GM23338 (cell line): ENCODE results near the gene TRIO. TPM values are rescaled to one million over a fixed set of nuclear protein-coding genes. Genes with fewer than 3 reads are reported as not detected.

Experiments used
- ATAC-seq: fragments of 200-7000 bp; cut with Tn5 transposase; 3 replicates; pipeline ENCODE4 v1.9.1; 2020
- DNase-seq: peaks from one replicate; pipeline ENCODE4 v3.0.0-alpha.2; 2015; ENCODE audit warnings: low spot score
- H2AFZ ChIP-seq: fragments of 200-600 bp; sonication (generic); 2 replicates; pipeline ENCODE4 v1.8.0; 2016; ENCODE audit warnings: antibody characterized with exemption, mild to moderate bottlenecking, moderate library complexity
- H3F3A ChIP-seq: fragments of 200-600 bp; sonication (generic); replicated peaks from 2 replicates; pipeline ENCODE4 v1.8.0; 2017; ENCODE audit warnings: antibody characterized with exemption, mixed run types, low read depth
- H3K27ac ChIP-seq: fragments of 200-600 bp; sonication (generic); 2 replicates; pipeline ENCODE4 v1.6.1; 2016; ENCODE audit warnings: low read depth
- H3K27me3 ChIP-seq: fragments of 200-600 bp; sonication (generic); 2 replicates; pipeline ENCODE4 v1.8.0; 2016; ENCODE audit warnings: mild to moderate bottlenecking, mixed run types, moderate library complexity; ENCODE audit not compliant: insufficient read depth
- H3K36me3 ChIP-seq: fragments of 200-600 bp; sonication (generic); 2 replicates; pipeline ENCODE4 v1.8.0; 2016; ENCODE audit warnings: mild to moderate bottlenecking; ENCODE audit not compliant: insufficient read depth
- H3K4me1 ChIP-seq: fragments of 200-600 bp; sonication (generic); 2 replicates; pipeline ENCODE4 v1.8.0; 2016; ENCODE audit warnings: mild to moderate bottlenecking, moderate library complexity; ENCODE audit not compliant: insufficient read depth
- H3K4me2 ChIP-seq: fragments of 200-600 bp; sonication (generic); 2 replicates; pipeline ENCODE4 v1.7.1; 2017; ENCODE audit warnings: mixed run types
- H3K4me3 ChIP-seq: fragments of 200-600 bp; sonication (generic); 2 replicates; pipeline ENCODE4 v1.6.1; 2016; ENCODE audit warnings: mixed run types
- H3K79me2 ChIP-seq: fragments of 200-600 bp; sonication (generic); replicated peaks from 2 replicates; pipeline ENCODE4 v1.8.0; 2017; ENCODE audit warnings: mild to moderate bottlenecking; ENCODE audit not compliant: insufficient read depth
- H3K9me2 ChIP-seq: fragments of 200-600 bp; sonication (generic); 2 replicates; pipeline ENCODE4 v1.8.0; 2017; ENCODE audit not compliant: insufficient read depth
- H4K20me1 ChIP-seq: fragments of 200-600 bp; sonication (generic); replicated peaks from 2 replicates; pipeline ENCODE4 v1.8.0; 2017; ENCODE audit warnings: mild to moderate bottlenecking; ENCODE audit not compliant: insufficient read depth
- H3K27ac Mint-ChIP-seq: 2 replicates; pipeline ENCODE4 v1.8.0; 2020; ENCODE audit warnings: inconsistent platforms, mild to moderate bottlenecking, moderate library complexity, mixed read lengths
- H3K27me3 Mint-ChIP-seq: 3 replicates; pipeline ENCODE4 v1.8.0; 2022; ENCODE audit warnings: low read depth, mild to moderate bottlenecking, moderate library complexity, mixed read lengths, inconsistent platforms; ENCODE audit not compliant: insufficient read depth, poor library complexity
- H3K36me3 Mint-ChIP-seq: 3 replicates; pipeline ENCODE4 v1.8.0; 2021; ENCODE audit warnings: low read depth, mild to moderate bottlenecking, inconsistent platforms, moderate library complexity, mixed read lengths
- H3K4me1 Mint-ChIP-seq: 3 replicates; pipeline ENCODE4 v1.8.0; 2020; ENCODE audit warnings: mild to moderate bottlenecking, inconsistent platforms, mixed read lengths
- H3K4me3 Mint-ChIP-seq: 3 replicates; pipeline ENCODE4 v1.8.0; 2021; ENCODE audit warnings: moderate library complexity, mild to moderate bottlenecking, inconsistent platforms, mixed read lengths
- H3K9me3 Mint-ChIP-seq: 3 replicates; pipeline ENCODE4 v1.8.0; 2020; ENCODE audit warnings: moderate library complexity, mild to moderate bottlenecking, inconsistent platforms, mixed read lengths
- ZNF462 ChIP-seq: fragments of 250-450 bp; sonication (Bioruptor Pico); IDR thresholded peaks from 2 replicates; pipeline ENCODE4 v1.5.0; 2020; ENCODE audit warnings: mild to moderate bottlenecking, moderate library complexity
- polyA plus RNA-seq: library from polyadenylated mRNA; unstranded; fragments of >200 nt; fragmentation: Nextera tagmentation; extraction: Ambion mirVana; gene quantifications from 2 replicates; pipeline ENCODE4 v1.2.1, GENCODE V29; 2016
- total RNA-seq: library from RNA; depleted of rRNA; stranded (reverse); fragments of >200 nt; shearing (Covaris generic); gene quantifications from 2 replicates; pipeline ENCODE4 v1.2.3, GENCODE V29; 2014
- TF ChIP-seq, protein P1 (sequence below): IDR thresholded peaks from one replicate; pipeline ENCODE4 v1.6.1; 2018; ENCODE audit warnings: antibody characterized with exemption; ENCODE audit not compliant: unreplicated experiment

Gene TRIO
- total and polyA plus RNA-seq, 2 experiments from 2014 or later = 13.8 to 113 TPM

GRCh38 chr5:14216902-14217301 lies 73.8 kb downstream of the TRIO start:
- H2AFZ ChIP-seq = no peak overlapping the region
- H3F3A ChIP-seq = no peaks in the 10 kb centered on the region
- H3K27ac Mint-ChIP-seq = no peak overlapping the region
- peaks cover 4% of the 10 kb centered on the region for H3K27me3 Mint-ChIP-seq
- H3K4me1 ChIP-seq = peaks cover 96% of the 10 kb centered on the region
- peaks cover 12% of the 10 kb centered on the region for H3K9me2 ChIP-seq
- H3K4me2 ChIP-seq = peak overlapping the region; percentile 33; the same call in 1 of the 2 replicates
- H3K27me3 ChIP-seq = no peaks in the 10 kb centered on the region
- H4K20me1 ChIP-seq = peaks cover 29% of the 10 kb centered on the region
- no peaks in the 10 kb centered on the region for H3K36me3 Mint-ChIP-seq
- DNase-seq (peak; percentile 81), ATAC-seq (peak; percentile 74)
- TF ChIP-seq, protein P1, sequence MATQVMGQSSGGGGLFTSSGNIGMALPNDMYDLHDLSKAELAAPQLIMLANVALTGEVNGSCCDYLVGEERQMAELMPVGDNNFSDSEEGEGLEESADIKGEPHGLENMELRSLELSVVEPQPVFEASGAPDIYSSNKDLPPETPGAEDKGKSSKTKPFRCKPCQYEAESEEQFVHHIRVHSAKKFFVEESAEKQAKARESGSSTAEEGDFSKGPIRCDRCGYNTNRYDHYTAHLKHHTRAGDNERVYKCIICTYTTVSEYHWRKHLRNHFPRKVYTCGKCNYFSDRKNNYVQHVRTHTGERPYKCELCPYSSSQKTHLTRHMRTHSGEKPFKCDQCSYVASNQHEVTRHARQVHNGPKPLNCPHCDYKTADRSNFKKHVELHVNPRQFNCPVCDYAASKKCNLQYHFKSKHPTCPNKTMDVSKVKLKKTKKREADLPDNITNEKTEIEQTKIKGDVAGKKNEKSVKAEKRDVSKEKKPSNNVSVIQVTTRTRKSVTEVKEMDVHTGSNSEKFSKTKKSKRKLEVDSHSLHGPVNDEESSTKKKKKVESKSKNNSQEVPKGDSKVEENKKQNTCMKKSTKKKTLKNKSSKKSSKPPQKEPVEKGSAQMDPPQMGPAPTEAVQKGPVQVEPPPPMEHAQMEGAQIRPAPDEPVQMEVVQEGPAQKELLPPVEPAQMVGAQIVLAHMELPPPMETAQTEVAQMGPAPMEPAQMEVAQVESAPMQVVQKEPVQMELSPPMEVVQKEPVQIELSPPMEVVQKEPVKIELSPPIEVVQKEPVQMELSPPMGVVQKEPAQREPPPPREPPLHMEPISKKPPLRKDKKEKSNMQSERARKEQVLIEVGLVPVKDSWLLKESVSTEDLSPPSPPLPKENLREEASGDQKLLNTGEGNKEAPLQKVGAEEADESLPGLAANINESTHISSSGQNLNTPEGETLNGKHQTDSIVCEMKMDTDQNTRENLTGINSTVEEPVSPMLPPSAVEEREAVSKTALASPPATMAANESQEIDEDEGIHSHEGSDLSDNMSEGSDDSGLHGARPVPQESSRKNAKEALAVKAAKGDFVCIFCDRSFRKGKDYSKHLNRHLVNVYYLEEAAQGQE = no peak
- TF ChIP-seq ZNF462 (CRISPR knock-in tag) = 0 out of 2 replicates have a peak, but pooled peaks have one; percentile 54
- H3K4me1 Mint-ChIP-seq = peaks cover 88% of the 10 kb centered on the region
- peak overlapping the region; percentile 70; the same call in 1 of the 2 replicates for H3K27ac ChIP-seq
- H3K79me2 ChIP-seq = peaks cover 99% of the 10 kb centered on the region
- no peaks in the 10 kb centered on the region for H3K36me3 ChIP-seq
- no peak overlapping the region for H3K4me3 Mint-ChIP-seq
- no peak overlapping the region for H3K4me3 ChIP-seq
- H3K9me3 Mint-ChIP-seq = no peaks in the 10 kb centered on the region
